HCT116 (cell line): ENCODE measurements around the gene NR6A1. TPM values are rescaled to one million over a fixed set of nuclear protein-coding genes. Genes with fewer than 3 reads are reported as not detected.

Source experiments
- ELF1 ChIP-seq: IDR thresholded peaks from 2 replicates; pipeline ENCODE4 v1.6.1; 2012; ENCODE audit warnings: low read depth, borderline replicate concordance
- EZH2 ChIP-seq: fragments of 200-600 bp; sonication (generic); IDR thresholded peaks from 2 replicates; pipeline ENCODE4 v1.6.1; 2017; ENCODE audit warnings: antibody characterized with exemption, mixed run types
- FOSL1 ChIP-seq: IDR thresholded peaks from 2 replicates; pipeline ENCODE4 v1.6.1; 2012; ENCODE audit warnings: low read depth
- JUND ChIP-seq: IDR thresholded peaks from 2 replicates; pipeline ENCODE4 v1.6.1; 2012
- POLR2AphosphoS5 ChIP-seq: IDR thresholded peaks from 2 replicates; pipeline ENCODE4 v1.6.1; 2011; ENCODE audit warnings: mild to moderate bottlenecking, low read depth, low read length, moderate library complexity
- RAD21 ChIP-seq: IDR thresholded peaks from 2 replicates; pipeline ENCODE4 v1.6.1; 2012; ENCODE audit warnings: low read depth, mild to moderate bottlenecking
- REST ChIP-seq: IDR thresholded peaks from 2 replicates; pipeline ENCODE4 v1.6.1; 2012; ENCODE audit warnings: low read depth
- SIN3A ChIP-seq: IDR thresholded peaks from 2 replicates; pipeline ENCODE4 v1.6.1; 2012; ENCODE audit warnings: low read depth
- ZFX ChIP-seq: fragments of 450-650 bp; IDR thresholded peaks from 2 replicates; pipeline ENCODE4 v1.6.1; 2017
- ZNF274 ChIP-seq: fragments of 200-500 bp; sonication (Bioruptor generic); IDR thresholded peaks from 2 replicates; pipeline ENCODE4 v1.6.1; 2014; ENCODE audit warnings: mild to moderate bottlenecking, low read depth, low read length, inconsistent platforms
- total RNA-seq: library from RNA; stranded (reverse); gene quantifications from one replicate; pipeline ENCODE4 v1.2.1, GENCODE V29; 2021; ENCODE audit not compliant: unreplicated experiment
- TF ChIP-seq, protein P1 (sequence below), 3 experiments: fragments of 200-600 bp in 1 of 3; sonication (generic) in 1 of 3; IDR thresholded peaks in 2 of 3; conservative IDR thresholded peaks in 1 of 3; 2 replicates each; pipeline ENCODE4 v1.5.1; 2012 to 2017; ENCODE audit warnings: low read depth in 2 of 3, low read length in 2 of 3, antibody characterized with exemption in 1 of 3, borderline replicate concordance in 1 of 3, control low read depth in 1 of 3, mild to moderate bottlenecking in 1 of 3, mixed read lengths in 1 of 3, mixed run types in 1 of 3, moderate library complexity in 1 of 3; ENCODE audit not compliant: insufficient read depth in 1 of 3

NR6A1 gene
- total RNA-seq, 1 experiment from 2014 or later = 9.9 TPM

- TF ChIP-seq SIN3A (peak; percentile 66), ZNF274 (no peak), ZFX (no peak), RAD21 (no peak), REST (no peak), EZH2 (no peak), FOSL1 (peak; percentile 95), ELF1 (no peak), POLR2AphosphoS5 (peak; percentile 27; the same call in 1 of the 2 replicates), JUND (peak; percentile 93)
- TF ChIP-seq, protein P1, sequence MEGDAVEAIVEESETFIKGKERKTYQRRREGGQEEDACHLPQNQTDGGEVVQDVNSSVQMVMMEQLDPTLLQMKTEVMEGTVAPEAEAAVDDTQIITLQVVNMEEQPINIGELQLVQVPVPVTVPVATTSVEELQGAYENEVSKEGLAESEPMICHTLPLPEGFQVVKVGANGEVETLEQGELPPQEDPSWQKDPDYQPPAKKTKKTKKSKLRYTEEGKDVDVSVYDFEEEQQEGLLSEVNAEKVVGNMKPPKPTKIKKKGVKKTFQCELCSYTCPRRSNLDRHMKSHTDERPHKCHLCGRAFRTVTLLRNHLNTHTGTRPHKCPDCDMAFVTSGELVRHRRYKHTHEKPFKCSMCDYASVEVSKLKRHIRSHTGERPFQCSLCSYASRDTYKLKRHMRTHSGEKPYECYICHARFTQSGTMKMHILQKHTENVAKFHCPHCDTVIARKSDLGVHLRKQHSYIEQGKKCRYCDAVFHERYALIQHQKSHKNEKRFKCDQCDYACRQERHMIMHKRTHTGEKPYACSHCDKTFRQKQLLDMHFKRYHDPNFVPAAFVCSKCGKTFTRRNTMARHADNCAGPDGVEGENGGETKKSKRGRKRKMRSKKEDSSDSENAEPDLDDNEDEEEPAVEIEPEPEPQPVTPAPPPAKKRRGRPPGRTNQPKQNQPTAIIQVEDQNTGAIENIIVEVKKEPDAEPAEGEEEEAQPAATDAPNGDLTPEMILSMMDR (IDR thresholded peaks at IDR 0.05 in 2 of 3, conservative IDR thresholded peaks at IDR 0.05 in 1 of 3; ENCODE audit: borderline replicate concordance in 1 of 3, insufficient read depth in 1 of 3, low read depth in 2 of 3, low read length in 2 of 3) = no peak
- TF ChIP-seq, all 23 proteins: peak for 11
These were observed 54.3 kb downstream of the NR6A1 start (continued) for GRCh38 chr9:124716808-124717207.
